Erythroblast (primary cell): ENCODE results near the gene TDP1.

Source experiments
- GATA1 ChIP-seq: IDR thresholded peaks from 2 replicates; pipeline ENCODE4 v1.6.1; 2011; ENCODE audit warnings: low read depth, mild to moderate bottlenecking, control low read depth, low read length, moderate library complexity
- POLR2A ChIP-seq: IDR thresholded peaks from 2 replicates; pipeline ENCODE4 v1.6.1; 2011; ENCODE audit warnings: mild to moderate bottlenecking, low read length

- TF ChIP-seq POLR2A (no peak), GATA1 (no peak)
These were observed 5.2 kb downstream of the TDP1 start for GRCh38 chr14:89960914-89961313.
